Adipose tissue (tissue), 3 donors: ENCODE measurements around the gene AADAT. TPM values are rescaled to one million over a fixed set of nuclear protein-coding genes. Genes with fewer than 3 reads are reported as not detected.

Experiments used
- H3K27ac ChIP-seq: one replicate; pipeline ENCODE4 v1.5.1; 2013; ENCODE audit warnings: low read depth, low read length
- WGBS, 3 donors: extraction: QIAGEN DNeasy Blood & Tissue Kit; methylation state at CpG; one replicate each; pipeline ENCODE4 v1.1.7; 2013; 5-methylcytosine and 5-hydroxymethylcytosine counted together
- polyA plus RNA-seq, 3 donors: library from polyadenylated mRNA; stranded (reverse); fragments of 200-250 nt; gene quantifications; one replicate each; pipeline ENCODE4 v1.2.3, GENCODE V29; 2013
- donor health status: healthy with polysubstance abuse.
- donor health status: Bipolar disorder and iron deficiency.
- donor health status: healthy.

Gene AADAT
- polyA plus RNA-seq, 3 donors = 1.7 to 4.3 (median 2.3) TPM

- no peak overlapping the region for H3K27ac ChIP-seq
- 83 to 90% (median 88%) methylated on average over 12 of the region's 12 CpGs for WGBS, 3 donors
Measured at GRCh38 chr4:170040031-170040680, 49.6 kb downstream of the AADAT start.

GRCh38 chr4:170038769-170039168, 51.0 kb downstream of the AADAT start:
- no peak overlapping the region for H3K27ac ChIP-seq
- WGBS, 3 donors = 61 to 82% (median 71%) methylated on average over 4 of the region's 4 CpGs

GRCh38 chr4:170038232-170038631, 51.5 kb downstream of the AADAT start:
- no peak overlapping the region for H3K27ac ChIP-seq
- WGBS, 3 donors = 84 to 90% (median 86%) methylated on average over 7 of the region's 7 CpGs

GRCh38 chr4:170037481-170037880, 52.3 kb downstream of the AADAT start:
- H3K27ac ChIP-seq = no peak overlapping the region
- WGBS, 3 donors = 76 to 90% (median 86%) methylated on average over 1 of the region's 1 CpG

DNA sequence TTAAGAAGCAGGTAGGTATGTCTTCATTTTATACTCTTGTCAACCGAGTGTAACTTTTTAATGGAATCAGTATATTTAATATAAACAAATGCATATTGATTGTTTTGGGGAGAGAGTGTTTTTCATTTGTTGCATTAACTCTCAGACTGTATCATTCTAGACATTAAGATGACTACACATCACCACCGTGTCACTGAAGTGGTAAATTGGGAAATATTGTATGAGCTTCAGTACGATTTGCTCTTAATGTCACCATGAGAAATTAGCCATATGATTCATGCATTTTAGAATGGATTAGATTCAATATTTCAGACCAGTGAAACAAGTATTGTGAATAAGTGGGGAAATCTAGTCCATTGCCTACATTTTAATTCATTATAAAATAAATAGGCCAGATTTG, 53.9 kb downstream of the AADAT start:
- H3K27ac ChIP-seq = no peak overlapping the region
- WGBS, 3 donors = 74 to 81% (median 78%) methylated on average over 3 of the region's 3 CpGs

- 40 to 97% (median 95%) methylated on average over 1 of the region's 1 CpG for WGBS, 3 donors
- no peak overlapping the region for H3K27ac ChIP-seq
Measured at GRCh38 chr4:170035231-170035630, 54.5 kb downstream of the AADAT start.

GRCh38 chr4:170033999-170034398, 55.8 kb downstream of the AADAT start:
- 85 to 94% (median 91%) methylated on average over 2 of the region's 2 CpGs for WGBS, 3 donors
- no peak overlapping the region for H3K27ac ChIP-seq

- no peak overlapping the region for H3K27ac ChIP-seq
- 18 to 49% (median 44%) methylated on average over 1 of the region's 1 CpG for WGBS, 3 donors
Measured at GRCh38 chr4:170030121-170030520, 59.6 kb downstream of the AADAT start.

DNA sequence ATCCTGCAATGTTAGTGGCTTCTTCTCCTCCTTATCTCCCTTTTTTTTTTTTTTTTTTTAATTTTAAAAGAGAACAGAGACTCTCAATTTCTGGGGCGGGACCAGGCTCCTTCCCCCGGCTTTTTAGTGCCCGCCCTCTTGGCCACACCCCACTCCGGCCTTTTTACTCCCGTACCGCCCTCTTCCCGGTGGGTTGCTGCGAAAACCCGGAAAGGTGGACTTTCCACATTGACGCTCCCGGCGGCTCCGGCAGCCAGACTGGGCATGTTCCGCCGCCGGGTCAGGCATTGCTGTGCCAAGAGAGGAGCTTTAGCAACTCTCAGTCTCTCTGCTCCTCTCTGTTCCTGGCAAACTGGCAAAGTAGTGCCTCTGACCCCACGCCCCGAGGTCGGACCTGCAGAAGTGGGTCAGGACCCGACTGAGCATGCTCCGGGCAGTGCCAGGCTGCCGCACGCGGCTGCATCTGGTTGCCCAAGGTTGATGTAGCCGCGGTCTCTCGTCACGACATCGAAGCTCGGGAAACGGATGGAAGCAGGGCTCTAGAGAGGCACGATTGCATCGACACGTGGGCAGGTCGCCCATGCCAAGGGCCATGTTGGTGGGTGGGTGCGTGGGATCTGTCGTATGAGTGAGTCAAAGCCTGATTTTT, 62.5 kb downstream of the AADAT start:
- H3K27ac ChIP-seq = no peak overlapping the region
- WGBS, 3 donors = 3 to 5% (median 4%) methylated on average over 37 of the region's 37 CpGs

- 0 to 1% (median 0%) methylated on average over 42 to 86 of the region's 86 CpGs for WGBS, 3 donors
- no peak within 1 kb of the TSS for H3K27ac ChIP-seq
Measured at GRCh38 chr4:170026253-170027021, 63.3 kb downstream of the AADAT start, which contains the start of gene MFAP3L. Gene MFAP3L, minus strand, starts transcription at chr4:170026395. Its CDS starts 20,518 bp downstream, at chr4:170005877.

DNA sequence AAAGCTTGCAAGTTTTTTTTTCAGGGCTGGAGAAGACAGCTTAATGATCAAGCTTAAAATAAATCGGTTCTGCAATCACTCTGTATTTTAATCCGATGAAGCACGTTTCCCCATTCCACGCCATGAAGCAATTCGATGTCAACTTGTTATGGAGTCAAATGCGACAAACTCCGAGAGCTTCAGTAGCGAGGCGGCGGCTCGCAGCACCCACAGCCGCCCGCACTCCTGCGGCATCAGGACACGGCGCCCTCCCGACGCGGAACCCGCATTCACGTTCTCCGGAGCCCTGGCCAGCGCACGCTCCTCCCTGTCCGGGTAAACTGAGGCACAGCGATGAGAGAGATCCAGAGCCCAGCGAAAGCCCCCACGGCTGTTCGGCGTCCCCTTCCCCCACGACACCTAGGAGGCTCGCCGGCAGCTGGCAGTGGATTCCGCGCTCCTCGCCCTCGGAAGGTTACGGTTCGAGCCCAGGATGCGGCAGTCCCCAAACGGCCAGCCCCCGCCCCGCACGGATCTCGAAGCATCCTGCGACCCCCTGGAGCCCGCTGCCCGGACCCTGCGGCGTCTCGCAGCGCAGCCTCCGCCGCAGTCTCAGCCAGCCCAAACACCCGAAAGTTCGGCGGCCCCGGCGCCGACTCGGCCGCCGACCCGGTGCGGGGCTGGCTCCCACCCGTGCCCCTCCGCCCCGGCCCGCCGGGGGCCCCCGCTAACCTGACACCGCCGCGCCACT, 64.1 kb downstream of the AADAT start:
- no peak overlapping the region for H3K27ac ChIP-seq
- 4 to 5% (median 5%) methylated on average over 62 to 74 of the region's 74 CpGs for WGBS, 3 donors

GRCh38 chr4:170022211-170022610, 67.5 kb downstream of the AADAT start:
- no peak overlapping the region for H3K27ac ChIP-seq
- 81 to 90% (median 85%) methylated on average over 2 of the region's 2 CpGs for WGBS, 3 donors

DNA sequence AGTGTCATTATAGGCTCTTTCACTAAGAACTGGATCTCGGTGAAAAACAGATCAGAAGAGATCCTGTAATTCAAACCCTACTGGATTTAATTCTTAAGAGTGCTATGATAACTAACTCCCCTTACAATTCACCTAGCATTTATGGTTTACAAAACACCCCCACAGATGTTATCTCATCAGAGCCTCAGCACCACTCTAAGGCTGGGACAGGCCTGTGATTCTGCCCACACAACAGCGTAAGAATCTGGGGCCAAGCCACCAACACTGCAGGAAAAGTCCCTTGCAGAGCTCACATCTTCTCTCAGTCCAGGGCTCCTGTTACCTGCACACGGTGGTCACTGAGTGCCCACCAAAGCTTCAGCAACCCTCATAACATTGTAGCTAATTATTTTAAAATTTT, 72.5 kb downstream of the AADAT start:
- H3K27ac ChIP-seq = no peak overlapping the region
- 76 to 88% (median 80%) methylated on average over 3 of the region's 3 CpGs for WGBS, 3 donors

GRCh38 chr4:170015285-170015684, 74.5 kb downstream of the AADAT start:
- no peak overlapping the region for H3K27ac ChIP-seq
- 86 to 89% (median 87%) methylated on average over 4 of the region's 4 CpGs for WGBS, 3 donors

GRCh38 chr4:170014359-170015011, 75.3 kb downstream of the AADAT start:
- no peak overlapping the region for H3K27ac ChIP-seq
- WGBS, 3 donors = 52 to 75% (median 65%) methylated on average over 6 of the region's 6 CpGs

DNA sequence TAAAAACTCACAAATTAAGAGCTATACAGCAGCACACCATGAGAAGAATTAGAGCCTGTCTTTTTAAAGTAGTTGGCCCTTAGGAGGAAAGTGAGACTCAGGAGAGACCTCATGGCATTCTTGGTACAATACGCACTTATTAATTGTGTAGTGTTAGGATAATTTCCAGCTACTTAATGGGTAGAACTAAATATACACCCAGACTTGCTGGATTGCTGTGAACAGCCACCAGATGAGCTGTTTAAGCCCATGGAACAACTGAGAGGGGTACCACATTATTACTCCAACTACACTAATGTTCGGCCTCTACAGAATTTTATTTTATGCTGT, 77.2 kb downstream of the AADAT start:
- no peak overlapping the region for H3K27ac ChIP-seq
- 94 to 95% (median 95%) methylated on average over 2 of the region's 2 CpGs for WGBS, 3 donors

- 46 to 79% (median 48%) methylated on average over 7 of the region's 7 CpGs for WGBS, 3 donors
- no peak overlapping the region for H3K27ac ChIP-seq
Measured at GRCh38 chr4:170011921-170012628, 77.7 kb downstream of the AADAT start.
